Neural cell (in vitro differentiated cells): ENCODE measurements around the gene ITGBL1. TPM values are rescaled to one million over a fixed set of nuclear protein-coding genes. Genes with fewer than 3 reads are reported as not detected.

Experiments used
- H2AFZ ChIP-seq: fragments of 200-600, 300-800 bp; sonication (generic), shearing (Covaris generic); 2 replicates; pipeline ENCODE4 v1.6.0; 2014; ENCODE audit warnings: low read depth, mild to moderate bottlenecking, antibody characterized with exemption, low read length, moderate library complexity
- H3F3A ChIP-seq: fragments of 200-600 bp; shearing (Covaris generic); 2 replicates; pipeline ENCODE4 v1.6.1; 2016; ENCODE audit warnings: mild to moderate bottlenecking, moderate library complexity, mixed read lengths, antibody characterized with exemption, low read length; ENCODE audit not compliant: insufficient read depth, poor library complexity, severe bottlenecking
- H3K27ac ChIP-seq: fragments of 200-600, 300-800 bp; sonication (generic), shearing (Covaris generic); 2 replicates; pipeline ENCODE4 v1.5.1; 2014; ENCODE audit warnings: mild to moderate bottlenecking, low read length, moderate library complexity
- H3K27me3 ChIP-seq: fragments of 300-800, 200-600 bp; sonication (generic), shearing (Covaris generic); 2 replicates; pipeline ENCODE4 v1.6.0; 2014; ENCODE audit warnings: mild to moderate bottlenecking, low read depth, low read length, moderate library complexity; ENCODE audit not compliant: insufficient read depth
- H3K36me3 ChIP-seq: fragments of 300-800, 200-600 bp; sonication (generic), shearing (Covaris generic); 2 replicates; pipeline ENCODE4 v1.5.1; 2014; ENCODE audit warnings: mild to moderate bottlenecking, antibody characterized with exemption, low read length, moderate library complexity; ENCODE audit not compliant: insufficient read depth
- H3K4me2 ChIP-seq: fragments of 300-800, 200-600 bp; sonication (generic), shearing (Covaris generic); 2 replicates; pipeline ENCODE4 v1.6.0; 2014; ENCODE audit warnings: mild to moderate bottlenecking, low read length
- H3K4me3 ChIP-seq: fragments of 300-800, 200-600 bp; sonication (generic), shearing (Covaris generic); 2 replicates; pipeline ENCODE4 v1.5.1; 2014; ENCODE audit warnings: mild to moderate bottlenecking, low read length, moderate library complexity
- H3K79me2 ChIP-seq: fragments of 200-600 bp; shearing (Covaris generic); replicated peaks from 2 replicates; pipeline ENCODE4 v1.6.0; 2014; ENCODE audit warnings: mild to moderate bottlenecking, low read length, moderate library complexity; ENCODE audit not compliant: insufficient read depth
- H3K9ac ChIP-seq: fragments of 300-800, 200-600 bp; sonication (generic), shearing (Covaris generic); 2 replicates; pipeline ENCODE4 v1.6.1; 2016; ENCODE audit warnings: mild to moderate bottlenecking, low read length, mixed read lengths
- H3K9me2 ChIP-seq: fragments of 200-600 bp; shearing (Covaris generic); 2 replicates; pipeline ENCODE4 v1.6.1; 2016; ENCODE audit warnings: mild to moderate bottlenecking, low read length, mixed read lengths; ENCODE audit not compliant: insufficient read depth
- H3K9me3 ChIP-seq: fragments of 200-600, 300-800 bp; sonication (generic), shearing (Covaris generic); 2 replicates; pipeline ENCODE4 v1.6.1; 2016; ENCODE audit warnings: mild to moderate bottlenecking, mixed run types, low read length, moderate library complexity, mixed read lengths
- H4K20me1 ChIP-seq: fragments of 200-600 bp; shearing (Covaris generic); 2 replicates; pipeline ENCODE4 v1.6.1; 2016; ENCODE audit warnings: mild to moderate bottlenecking, mixed run types; ENCODE audit not compliant: insufficient read depth
- CTCF ChIP-seq: fragments of 450-650 bp; IDR thresholded peaks from 2 replicates; pipeline ENCODE4 v1.5.1; 2014; ENCODE audit warnings: antibody characterized with exemption, mild to moderate bottlenecking, moderate library complexity; ENCODE audit not compliant: poor library complexity, severe bottlenecking
- EP300 ChIP-seq: fragments of 450-650 bp; conservative IDR thresholded peaks from 2 replicates; pipeline ENCODE4 v1.6.1; 2014; ENCODE audit warnings: antibody characterized with exemption, mild to moderate bottlenecking, moderate library complexity; ENCODE audit not compliant: poor library complexity, severe bottlenecking
- EZH2 ChIP-seq: fragments of 200-600, 300-800 bp; shearing (Covaris generic), sonication (generic); IDR thresholded peaks from 2 replicates; pipeline ENCODE4 v1.6.1; 2014; ENCODE audit warnings: antibody characterized with exemption, low read length, borderline replicate concordance, mild to moderate bottlenecking; ENCODE audit not compliant: insufficient read depth, poor library complexity, severe bottlenecking
- MXI1 ChIP-seq: fragments of 450-650 bp; conservative IDR thresholded peaks from 2 replicates; pipeline ENCODE4 v1.6.1; 2014; ENCODE audit warnings: antibody characterized with exemption, mild to moderate bottlenecking; ENCODE audit not compliant: poor library complexity, severe bottlenecking
- POLR2AphosphoS5 ChIP-seq: IDR thresholded peaks from 2 replicates; pipeline ENCODE4 v1.6.1; 2012
- RAD21 ChIP-seq: fragments of 450-650 bp; conservative IDR thresholded peaks from 2 replicates; pipeline ENCODE4 v1.6.1; 2014; ENCODE audit warnings: antibody characterized with exemption, mild to moderate bottlenecking, moderate library complexity
- SMC3 ChIP-seq: fragments of 450-650 bp; conservative IDR thresholded peaks from 2 replicates; pipeline ENCODE4 v1.6.1; 2014; ENCODE audit warnings: antibody characterized with exemption, mild to moderate bottlenecking, moderate library complexity; ENCODE audit not compliant: poor library complexity
- TAF1 ChIP-seq: IDR thresholded peaks from 2 replicates; pipeline ENCODE4 v1.6.1; 2012; ENCODE audit warnings: low read depth
- polyA plus RNA-seq: library from polyadenylated mRNA; depleted of rRNA; stranded (reverse); fragments of >200 nt; gene quantifications from 2 replicates; pipeline ENCODE4 v1.2.3, GENCODE V29; 2014
- TF ChIP-seq, protein P1 (sequence below): IDR thresholded peaks from 2 replicates; pipeline ENCODE4 v1.6.1; 2012; ENCODE audit warnings: borderline replicate concordance

The ITGBL1 gene
- polyA plus RNA-seq, 1 donor from 2014 or later, result 0.46 TPM

- Histone ChIP-seq H2AFZ (no peak overlapping the region), H3K4me2 (no peak overlapping the region), H3K4me3 (no peak overlapping the region), H3K27ac (no peak overlapping the region), H4K20me1 (no peaks in the 10 kb centered on the region), H3K9ac (no peak overlapping the region), H3K27me3 (no peaks in the 10 kb centered on the region), H3K79me2 (no peaks in the 10 kb centered on the region), H3K9me3 (no peaks in the 10 kb centered on the region), H3F3A (no peaks in the 10 kb centered on the region), H3K36me3 (no peaks in the 10 kb centered on the region), H3K9me2 (no peaks in the 10 kb centered on the region)
- TF ChIP-seq, protein P1, sequence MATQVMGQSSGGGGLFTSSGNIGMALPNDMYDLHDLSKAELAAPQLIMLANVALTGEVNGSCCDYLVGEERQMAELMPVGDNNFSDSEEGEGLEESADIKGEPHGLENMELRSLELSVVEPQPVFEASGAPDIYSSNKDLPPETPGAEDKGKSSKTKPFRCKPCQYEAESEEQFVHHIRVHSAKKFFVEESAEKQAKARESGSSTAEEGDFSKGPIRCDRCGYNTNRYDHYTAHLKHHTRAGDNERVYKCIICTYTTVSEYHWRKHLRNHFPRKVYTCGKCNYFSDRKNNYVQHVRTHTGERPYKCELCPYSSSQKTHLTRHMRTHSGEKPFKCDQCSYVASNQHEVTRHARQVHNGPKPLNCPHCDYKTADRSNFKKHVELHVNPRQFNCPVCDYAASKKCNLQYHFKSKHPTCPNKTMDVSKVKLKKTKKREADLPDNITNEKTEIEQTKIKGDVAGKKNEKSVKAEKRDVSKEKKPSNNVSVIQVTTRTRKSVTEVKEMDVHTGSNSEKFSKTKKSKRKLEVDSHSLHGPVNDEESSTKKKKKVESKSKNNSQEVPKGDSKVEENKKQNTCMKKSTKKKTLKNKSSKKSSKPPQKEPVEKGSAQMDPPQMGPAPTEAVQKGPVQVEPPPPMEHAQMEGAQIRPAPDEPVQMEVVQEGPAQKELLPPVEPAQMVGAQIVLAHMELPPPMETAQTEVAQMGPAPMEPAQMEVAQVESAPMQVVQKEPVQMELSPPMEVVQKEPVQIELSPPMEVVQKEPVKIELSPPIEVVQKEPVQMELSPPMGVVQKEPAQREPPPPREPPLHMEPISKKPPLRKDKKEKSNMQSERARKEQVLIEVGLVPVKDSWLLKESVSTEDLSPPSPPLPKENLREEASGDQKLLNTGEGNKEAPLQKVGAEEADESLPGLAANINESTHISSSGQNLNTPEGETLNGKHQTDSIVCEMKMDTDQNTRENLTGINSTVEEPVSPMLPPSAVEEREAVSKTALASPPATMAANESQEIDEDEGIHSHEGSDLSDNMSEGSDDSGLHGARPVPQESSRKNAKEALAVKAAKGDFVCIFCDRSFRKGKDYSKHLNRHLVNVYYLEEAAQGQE, result no peak
- no peak for TF ChIP-seq SMC3
These were observed 229.4 kb downstream of the ITGBL1 start for GRCh38 chr13:101681834-101682233.

DNA sequence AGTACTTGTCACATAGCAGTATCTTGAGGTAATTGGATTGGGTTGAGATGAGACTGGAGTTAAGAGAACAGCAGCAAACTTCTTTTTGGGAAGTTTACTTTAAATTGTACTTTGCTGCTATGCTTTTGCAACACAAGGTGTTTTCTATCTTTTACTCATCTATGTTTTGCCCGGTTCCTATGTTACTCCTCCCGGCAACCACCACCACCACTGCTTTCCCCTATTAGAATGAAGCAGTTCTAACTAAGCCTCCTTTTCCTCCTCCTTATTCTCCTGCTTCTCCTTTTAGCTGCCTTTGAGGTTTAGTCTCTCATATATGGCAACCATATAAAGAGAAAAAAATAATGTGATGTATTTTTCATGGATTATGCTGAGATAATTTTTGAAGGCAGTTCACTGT, 233.5 kb downstream of the ITGBL1 start:
- no peaks in the 10 kb centered on the region for H3K9me2 ChIP-seq
- H3K9ac ChIP-seq, result no peak overlapping the region
- H4K20me1 ChIP-seq, result no peaks in the 10 kb centered on the region
- H3K4me3 ChIP-seq, result no peak overlapping the region
- H3K4me2 ChIP-seq, result no peak overlapping the region
- no peaks in the 10 kb centered on the region for H3K9me3 ChIP-seq
- H3K27ac ChIP-seq, result no peak overlapping the region
- no peaks in the 10 kb centered on the region for H3F3A ChIP-seq
- TF ChIP-seq, protein P1, result no peak
- TF ChIP-seq MXI1 (no peak), SMC3 (no peak), EP300 (no peak), POLR2AphosphoS5 (no peak), CTCF (no peak), RAD21 (no peak), TAF1 (no peak), EZH2 (no peak)
- H3K27me3 ChIP-seq, result no peaks in the 10 kb centered on the region
- no peak overlapping the region for H2AFZ ChIP-seq
- H3K36me3 ChIP-seq, result no peaks in the 10 kb centered on the region
- H3K79me2 ChIP-seq, result no peaks in the 10 kb centered on the region
